Measurements from ENCODE around the gene TMEM97.

GRCh38 chr17:28371245-28372202, 52.5 kb downstream of the TMEM97 start, which contains the start of gene SARM1:
- TF ChIP-seq POLR2AphosphoS5 (IDR thresholded peaks at IDR 0.05; ENCODE audit: insufficient read depth in 1 of 2, low read depth in 1 of 2) (peak in 1 of 2 donors; percentile 52), CTCF (IDR thresholded peaks at IDR 0.05) (no peak)
